Measurements from ENCODE around the gene KANK4. TPM values are rescaled to one million over a fixed set of nuclear protein-coding genes. Genes with fewer than 3 reads are reported as not detected.

Gene KANK4
- polyA plus RNA-seq, 3 donors, result not detected

- no peak overlapping the region for H2AFZ ChIP-seq (ENCODE audit: insufficient read depth, low read depth, low read length, poor library complexity, severe bottlenecking)
- no peaks in the 10 kb centered on the region for H4K20me1 ChIP-seq (ENCODE audit: insufficient read depth, low read length)
- Mint-ChIP-seq H3K4me3 (no peak overlapping the region), H3K4me1 (no peaks in the 10 kb centered on the region), H3K27me3 (ENCODE audit: low read depth in 3 of 3) (peaks cover 0 to 5% (median 3%) of the 10 kb centered on the region in 3 donors), H3K9me3 (peaks cover 0 to 3% (median 0%) of the 10 kb centered on the region in 7 donors), H3K36me3 (no peaks in the 10 kb centered on the region), H3K27ac (no peak overlapping the region)
- TF ChIP-seq CTCF (IDR thresholded peaks at IDR 0.05), result no peak
- no peaks in the 10 kb centered on the region for H3K36me3 ChIP-seq (replicated peaks in 1 of 2; ENCODE audit: control insufficient read depth in 1 of 2, insufficient read depth in 2 of 2, low read length in 2 of 2)
- H3K27me3 ChIP-seq (ENCODE audit: control insufficient read depth in 2 of 2, insufficient read depth in 2 of 2, low read length in 2 of 2), result no peaks in the 10 kb centered on the region
- no peak overlapping the region for H3K4me2 ChIP-seq (replicated peaks; ENCODE audit: extremely low read depth, low read length, poor library complexity, severe bottlenecking)
- WGBS (ENCODE audit: insufficient coverage), result 95% methylated on average over 5 of the region's 10 CpGs
- no peak overlapping the region for H3K9ac ChIP-seq (ENCODE audit: insufficient read depth, low read length, poor library complexity, severe bottlenecking)
- no peaks in the 10 kb centered on the region for H3K79me2 ChIP-seq (ENCODE audit: insufficient read depth, low read length)
- intact Hi-C loops (cut with micrococcal nuclease), result no loop called here
- DNase-seq, result no peak
- H3K27ac ChIP-seq (ENCODE audit: low read depth in 1 of 2, low read length in 2 of 2), result no peak overlapping the region
- no peak overlapping the region for H3K4me3 ChIP-seq (replicated peaks in 1 of 3; ENCODE audit: low read depth in 2 of 3, low read length in 3 of 3)
- H3K9me3 ChIP-seq (replicated peaks in 1 of 2; ENCODE audit: control insufficient read depth in 1 of 2, insufficient read depth in 1 of 2, low read length in 2 of 2), result no peaks in the 10 kb centered on the region
- H3K4me1 ChIP-seq (ENCODE audit: control insufficient read depth in 1 of 2, insufficient read depth in 2 of 2, low read length in 2 of 2), result no peaks in the 10 kb centered on the region
Observed at GRCh38 chr1:62336995-62337705, 17.9 kb upstream of the KANK4 start.

- no peaks in the 10 kb centered on the region for H3K4me1 ChIP-seq (ENCODE audit: control insufficient read depth in 1 of 2, insufficient read depth in 2 of 2, low read length in 2 of 2)
- H3K36me3 Mint-ChIP-seq, result no peaks in the 10 kb centered on the region
- no peaks in the 10 kb centered on the region for H3K36me3 ChIP-seq (replicated peaks in 1 of 2; ENCODE audit: control insufficient read depth in 1 of 2, insufficient read depth in 2 of 2, low read length in 2 of 2)
- H3K27ac ChIP-seq (ENCODE audit: low read depth in 1 of 2, low read length in 2 of 2), result no peak overlapping the region
- H3K9me3 Mint-ChIP-seq, result peaks cover 0 to 3% (median 0%) of the 10 kb centered on the region in 7 donors
- H4K20me1 ChIP-seq (ENCODE audit: insufficient read depth, low read length), result no peaks in the 10 kb centered on the region
- H3K4me2 ChIP-seq (replicated peaks; ENCODE audit: extremely low read depth, low read length, poor library complexity, severe bottlenecking), result no peak overlapping the region
- H3K27ac Mint-ChIP-seq, result no peak overlapping the region
- no peak overlapping the region for H3K4me3 ChIP-seq (replicated peaks in 1 of 3; ENCODE audit: low read depth in 2 of 3, low read length in 3 of 3)
- H3K4me1 Mint-ChIP-seq, result no peaks in the 10 kb centered on the region
- no peak overlapping the region for H3K9ac ChIP-seq (ENCODE audit: insufficient read depth, low read length, poor library complexity, severe bottlenecking)
- intact Hi-C loops (cut with micrococcal nuclease), result no loop called here
- no peak overlapping the region for H3K4me3 Mint-ChIP-seq
- peaks cover 0 to 4% (median 3%) of the 10 kb centered on the region in 3 donors for H3K27me3 Mint-ChIP-seq (ENCODE audit: low read depth in 3 of 3)
- H3K27me3 ChIP-seq (ENCODE audit: control insufficient read depth in 2 of 2, insufficient read depth in 2 of 2, low read length in 2 of 2), result no peaks in the 10 kb centered on the region
- 93% methylated on average over 6 of the region's 8 CpGs for WGBS (ENCODE audit: insufficient coverage)
- no peak for TF ChIP-seq CTCF (IDR thresholded peaks at IDR 0.05)
- H3K79me2 ChIP-seq (ENCODE audit: insufficient read depth, low read length), result no peaks in the 10 kb centered on the region
- no peak for DNase-seq
- H2AFZ ChIP-seq (ENCODE audit: insufficient read depth, low read depth, low read length, poor library complexity, severe bottlenecking), result no peak overlapping the region
- H3K9me3 ChIP-seq (replicated peaks in 1 of 2; ENCODE audit: control insufficient read depth in 1 of 2, insufficient read depth in 1 of 2, low read length in 2 of 2), result no peaks in the 10 kb centered on the region
Observed at GRCh38 chr1:62336638-62336994, 17.4 kb upstream of the KANK4 start.
